WTC11 (cell line): ENCODE data around the gene HAPSTR1.

Experiments
- CTCF ChIP-seq: fragments of 200-600 bp; IDR thresholded peaks from 2 replicates; pipeline ENCODE4 v1.8.0; 2022; ENCODE audit warnings: antibody characterized with exemption
- NFE2L1 ChIP-seq: sonication (generic); formaldehyde crosslinking; IDR thresholded peaks from 2 replicates; pipeline ENCODE4 v1.8.1; 2023; ENCODE audit warnings: missing genetic modification reagents
- TEAD1 ChIP-seq: sonication (generic); formaldehyde crosslinking; IDR thresholded peaks from 2 replicates; pipeline ENCODE4 v1.8.0; 2022; ENCODE audit warnings: mild to moderate bottlenecking, missing genetic modification reagents
- TF ChIP-seq, protein P1 (sequence below): sonication (generic); formaldehyde crosslinking; IDR thresholded peaks from 2 replicates; pipeline ENCODE4 v1.8.0; 2022; ENCODE audit warnings: mild to moderate bottlenecking, missing genetic modification reagents

DNA sequence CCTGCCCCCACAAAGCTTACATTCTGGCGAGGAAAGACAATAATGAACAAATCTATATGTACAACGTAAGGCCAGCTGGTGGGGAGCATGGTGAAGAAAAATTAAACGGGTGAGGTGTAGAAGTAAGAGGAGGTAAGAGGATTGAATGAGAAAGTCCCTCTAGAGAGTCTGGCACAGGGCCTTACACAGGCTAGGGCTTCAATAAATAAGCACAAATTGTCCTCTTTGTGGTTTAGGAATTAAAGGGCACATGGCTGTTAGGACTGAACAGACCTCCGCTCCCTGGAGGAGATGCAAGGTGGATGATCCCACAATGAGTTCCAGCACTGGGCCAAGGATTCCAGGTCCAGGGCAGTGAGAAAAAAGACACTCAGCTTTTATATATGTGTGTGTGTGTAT lies 43.1 kb upstream of the HAPSTR1 start:
- TF ChIP-seq NFE2L1 (CRISPR knock-in tag) (no peak), TEAD1 (no peak), CTCF (no peak)
- TF ChIP-seq, protein P1, sequence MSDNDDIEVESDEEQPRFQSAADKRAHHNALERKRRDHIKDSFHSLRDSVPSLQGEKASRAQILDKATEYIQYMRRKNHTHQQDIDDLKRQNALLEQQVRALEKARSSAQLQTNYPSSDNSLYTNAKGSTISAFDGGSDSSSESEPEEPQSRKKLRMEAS: no peak
